Measurements from ENCODE around the gene LRRC23.
"Not testable (repeated sequence)": the region's sequence is repeated elsewhere in the genome, so short reads cannot be mapped to it uniquely, and the experiment has no call there.

Gene LRRC23

GRCh38 chr12:6863033-6863432, 41.6 kb upstream of the LRRC23 start:
- no peaks in the 10 kb centered on the region for H3K27me3 ChIP-seq (ENCODE audit: insufficient read depth, poor library complexity, severe bottlenecking)
- TF ChIP-seq REST (IDR thresholded peaks at IDR 0.05; ENCODE audit: insufficient replicate concordance, low read depth) = no peak
- no peak overlapping the region for H3K27ac ChIP-seq (replicated peaks)
- H3K4me3 ChIP-seq (replicated peaks; ENCODE audit: insufficient read depth, low read length) = no peak overlapping the region
- DNase-seq (ENCODE audit: low read depth in 1 of 2, low spot score in 1 of 2) = no peak

DNA sequence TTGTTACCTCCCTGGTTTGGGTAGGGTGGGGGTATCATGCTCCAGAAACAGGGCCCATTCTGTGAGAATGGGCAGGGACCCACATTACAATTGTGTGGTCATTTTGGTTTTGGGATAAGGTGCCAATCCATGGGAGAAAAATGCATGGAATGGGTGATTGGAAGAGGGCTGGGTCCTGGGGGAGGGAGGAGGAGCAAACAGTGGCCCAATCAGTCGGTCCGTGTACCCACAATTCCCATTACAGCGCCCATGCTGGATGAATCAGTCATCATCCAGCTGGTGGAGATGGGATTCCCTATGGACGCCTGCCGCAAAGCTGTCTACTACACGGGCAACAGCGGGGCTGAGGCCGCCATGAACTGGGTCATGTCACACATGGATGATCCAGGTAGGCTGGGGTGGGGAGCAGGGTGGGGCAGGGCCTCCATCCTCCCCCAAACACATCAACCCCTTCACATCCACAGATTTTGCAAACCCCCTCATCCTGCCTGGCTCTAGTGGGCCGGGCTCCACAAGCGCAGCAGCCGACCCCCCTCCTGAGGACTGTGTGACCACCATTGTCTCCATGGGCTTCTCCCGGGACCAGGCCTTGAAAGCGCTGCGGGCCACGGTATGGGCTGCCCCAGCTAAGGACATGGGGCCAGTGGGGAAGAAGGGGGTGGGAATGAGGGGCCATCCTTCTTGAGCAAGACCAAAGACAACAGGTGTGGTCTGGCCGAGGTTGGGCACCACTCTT, 40.9 kb upstream of the LRRC23 start:
- TF ChIP-seq REST (IDR thresholded peaks at IDR 0.05; ENCODE audit: insufficient replicate concordance, low read depth) = no peak
- no peak for TF ChIP-seq POLR2AphosphoS5 (IDR thresholded peaks at IDR 0.05; ENCODE audit: low read depth)
- TF ChIP-seq SPI1 (IDR thresholded peaks at IDR 0.05; ENCODE audit: borderline replicate concordance, low read depth) = no peak
- no peak for TF ChIP-seq GABPA (IDR thresholded peaks at IDR 0.05; ENCODE audit: low read depth)
- TF ChIP-seq CTCF (IDR thresholded peaks at IDR 0.05; ENCODE audit: insufficient read depth, low read length) = no peak
- no peaks in the 10 kb centered on the region for H3K27me3 ChIP-seq (ENCODE audit: insufficient read depth, poor library complexity, severe bottlenecking)
- DNase-seq (ENCODE audit: low read depth in 1 of 2, low spot score in 1 of 2) = no peak
- no peak overlapping the region for H3K27ac ChIP-seq (replicated peaks)
- H3K4me3 ChIP-seq (replicated peaks; ENCODE audit: insufficient read depth, low read length) = no peak overlapping the region

GRCh38 chr12:6865307-6865706, 39.3 kb upstream of the LRRC23 start:
- H3K27ac ChIP-seq (replicated peaks); H3K27me3 ChIP-seq (ENCODE audit: insufficient read depth, poor library complexity, severe bottlenecking); DNase-seq (ENCODE audit: low read depth in 1 of 2, low spot score in 1 of 2); H3K4me3 ChIP-seq (replicated peaks; ENCODE audit: insufficient read depth, low read length): not testable (repeated sequence)

GRCh38 chr12:6866163-6866919, 38.3 kb upstream of the LRRC23 start:
- Histone ChIP-seq H3K27me3 (ENCODE audit: insufficient read depth, poor library complexity, severe bottlenecking) (no peaks in the 10 kb centered on the region), H3K4me3 (replicated peaks; ENCODE audit: insufficient read depth, low read length) (peak overlapping the region; percentile 93), H3K27ac (replicated peaks) (peak overlapping the region; percentile 92)
- no peak for TF ChIP-seq POLR2AphosphoS5 (IDR thresholded peaks at IDR 0.05; ENCODE audit: low read depth)
- no peak for TF ChIP-seq SPI1 (IDR thresholded peaks at IDR 0.05; ENCODE audit: borderline replicate concordance, low read depth)
- no peak for TF ChIP-seq CTCF (IDR thresholded peaks at IDR 0.05; ENCODE audit: insufficient read depth, low read length)
- no peak for TF ChIP-seq GABPA (IDR thresholded peaks at IDR 0.05; ENCODE audit: low read depth)
- no peak for TF ChIP-seq REST (IDR thresholded peaks at IDR 0.05; ENCODE audit: insufficient replicate concordance, low read depth)
- DNase-seq (ENCODE audit: low read depth in 1 of 2, low spot score in 1 of 2) = no peak
